NCI-H526 (cell line): Measurements from ENCODE around the gene SOHLH1.

Experiments used
- DNase-seq, 2 experiments: peaks; one replicate each; lab custom pipeline; 2025; lab: John Stamatoyannopoulos, UW

SOHLH1 gene, protein sequence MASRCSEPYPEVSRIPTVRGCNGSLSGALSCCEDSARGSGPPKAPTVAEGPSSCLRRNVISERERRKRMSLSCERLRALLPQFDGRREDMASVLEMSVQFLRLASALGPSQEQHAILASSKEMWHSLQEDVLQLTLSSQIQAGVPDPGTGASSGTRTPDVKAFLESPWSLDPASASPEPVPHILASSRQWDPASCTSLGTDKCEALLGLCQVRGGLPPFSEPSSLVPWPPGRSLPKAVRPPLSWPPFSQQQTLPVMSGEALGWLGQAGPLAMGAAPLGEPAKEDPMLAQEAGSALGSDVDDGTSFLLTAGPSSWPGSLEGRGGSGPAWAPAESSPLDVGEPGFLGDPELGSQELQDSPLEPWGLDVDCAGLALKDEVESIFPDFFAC

GRCh38 chr9:135699440-135699839 is at the start of gene SOHLH1:
Gene SOHLH1, minus strand, starts transcription at chr9:135699481. Its CDS starts 14 bp downstream, at chr9:135699467.
- DNase-seq = peak in 1 of 2 experiments; percentile 26

DNA sequence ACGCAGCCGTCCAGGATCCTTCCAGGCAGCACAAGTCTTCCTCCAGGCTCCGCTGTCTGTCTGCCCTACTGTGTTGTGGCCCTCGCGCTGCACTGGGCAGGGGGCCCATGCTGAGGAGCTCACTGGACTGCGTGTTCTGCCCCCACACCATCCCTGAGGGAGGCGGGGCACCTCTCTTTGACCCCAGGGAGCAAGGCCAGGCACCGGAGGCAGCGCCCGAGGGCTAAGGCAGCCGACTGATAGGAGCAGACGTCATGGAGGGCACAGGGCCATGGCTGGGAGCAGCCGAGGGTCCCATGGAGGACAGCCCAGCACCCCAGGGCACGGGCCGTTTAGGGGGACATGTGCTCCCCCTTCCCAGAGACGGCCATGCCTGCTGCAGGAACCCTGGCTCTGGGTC is 49.4 kb upstream of the SOHLH1 start:
- no peak for DNase-seq

DNA sequence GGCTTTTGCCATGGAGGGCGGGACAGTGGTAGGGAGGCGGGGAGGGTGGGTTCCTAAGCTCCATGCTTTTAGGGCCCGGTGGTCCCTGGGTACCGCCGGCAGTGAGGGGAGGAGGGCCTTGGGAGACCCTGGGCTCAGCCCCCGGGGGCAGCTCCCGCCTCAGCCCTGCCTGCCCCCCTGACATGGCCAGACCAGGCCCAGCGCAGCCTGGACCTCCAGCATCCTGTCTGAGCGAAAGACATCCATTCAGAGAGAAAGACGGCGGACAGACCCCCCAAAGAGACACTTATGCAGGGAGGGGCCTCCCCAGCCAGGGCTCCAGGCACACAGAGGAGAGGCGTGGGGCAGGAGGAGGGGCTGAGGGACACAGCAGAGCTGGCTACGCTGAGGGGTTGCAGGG is 48.0 kb upstream of the SOHLH1 start:
- DNase-seq = no peak

DNA sequence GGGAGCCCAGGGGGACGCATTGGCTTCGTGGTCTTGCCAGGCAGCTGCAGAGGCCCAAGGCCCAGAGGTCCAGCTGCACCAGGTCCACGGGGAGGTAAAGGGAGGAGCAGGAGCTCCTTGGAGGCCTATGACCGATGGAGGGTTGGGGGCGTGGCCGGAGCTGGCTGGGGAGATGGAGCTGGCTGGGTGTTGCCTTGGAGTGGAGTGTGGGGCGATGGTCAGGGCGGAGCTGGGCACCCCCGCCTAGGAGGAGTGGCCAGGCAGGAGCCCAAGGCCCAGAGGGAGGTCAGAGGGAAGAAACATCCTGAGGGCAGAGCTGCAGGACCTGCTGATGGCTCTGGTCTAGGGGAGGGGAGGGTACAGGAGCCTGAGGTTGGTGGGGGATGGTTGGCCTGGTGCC is 47.3 kb upstream of the SOHLH1 start:
- DNase-seq = no peak

DNA sequence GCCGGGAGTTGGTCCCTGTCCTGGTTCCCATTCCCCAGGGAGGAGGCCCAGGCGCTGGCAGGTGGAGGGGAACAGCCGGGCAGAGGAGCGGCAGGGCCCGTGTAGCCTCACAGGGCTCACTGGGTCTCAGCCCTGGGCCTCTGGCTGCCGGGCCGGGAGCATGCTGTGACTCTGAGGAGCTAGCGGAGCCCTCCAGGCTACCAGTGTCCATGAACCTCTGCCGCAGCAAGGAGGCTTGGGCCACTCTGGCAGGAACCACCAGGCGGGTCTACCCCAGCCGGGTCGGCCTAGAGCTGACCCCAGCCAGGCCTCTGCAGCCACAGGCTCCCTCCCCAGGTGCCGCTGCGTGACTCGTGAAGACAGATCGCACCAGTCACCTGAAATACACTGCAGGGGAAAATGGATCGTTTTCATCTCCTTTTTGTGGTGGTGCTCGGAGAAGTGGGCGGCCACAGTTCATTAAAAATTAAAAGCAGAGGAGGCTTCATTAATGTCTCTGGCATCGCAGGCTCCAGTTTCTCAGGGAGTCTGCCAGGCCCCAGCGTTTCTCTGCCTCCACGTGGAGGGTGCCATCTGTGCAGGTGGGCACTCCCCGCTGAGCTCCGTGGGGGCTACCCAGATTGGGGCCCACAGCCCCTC is 46.5 kb upstream of the SOHLH1 start:
- DNase-seq = peak in 1 of 2 experiments; percentile 69

DNA sequence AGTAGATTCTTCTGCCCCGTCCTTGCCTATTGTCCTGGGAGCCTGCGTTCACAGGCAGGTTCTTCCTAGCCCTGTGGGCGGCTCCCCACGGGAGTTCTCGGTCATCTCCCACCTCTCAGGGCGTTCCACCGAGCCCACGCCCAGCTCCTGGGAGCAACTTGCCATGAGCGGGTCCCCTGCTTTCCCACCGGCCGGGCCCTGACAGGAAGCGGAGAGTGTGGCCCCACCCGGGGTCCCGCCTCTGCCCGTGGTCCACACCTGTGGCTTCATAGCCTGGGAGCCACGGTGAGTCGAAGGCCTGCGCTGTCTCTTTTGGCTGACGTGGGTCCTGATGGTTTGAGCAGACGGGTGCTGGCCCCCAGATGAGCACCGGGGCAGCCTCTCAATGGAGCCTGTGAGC is 45.9 kb upstream of the SOHLH1 start:
- no peak for DNase-seq

DNA sequence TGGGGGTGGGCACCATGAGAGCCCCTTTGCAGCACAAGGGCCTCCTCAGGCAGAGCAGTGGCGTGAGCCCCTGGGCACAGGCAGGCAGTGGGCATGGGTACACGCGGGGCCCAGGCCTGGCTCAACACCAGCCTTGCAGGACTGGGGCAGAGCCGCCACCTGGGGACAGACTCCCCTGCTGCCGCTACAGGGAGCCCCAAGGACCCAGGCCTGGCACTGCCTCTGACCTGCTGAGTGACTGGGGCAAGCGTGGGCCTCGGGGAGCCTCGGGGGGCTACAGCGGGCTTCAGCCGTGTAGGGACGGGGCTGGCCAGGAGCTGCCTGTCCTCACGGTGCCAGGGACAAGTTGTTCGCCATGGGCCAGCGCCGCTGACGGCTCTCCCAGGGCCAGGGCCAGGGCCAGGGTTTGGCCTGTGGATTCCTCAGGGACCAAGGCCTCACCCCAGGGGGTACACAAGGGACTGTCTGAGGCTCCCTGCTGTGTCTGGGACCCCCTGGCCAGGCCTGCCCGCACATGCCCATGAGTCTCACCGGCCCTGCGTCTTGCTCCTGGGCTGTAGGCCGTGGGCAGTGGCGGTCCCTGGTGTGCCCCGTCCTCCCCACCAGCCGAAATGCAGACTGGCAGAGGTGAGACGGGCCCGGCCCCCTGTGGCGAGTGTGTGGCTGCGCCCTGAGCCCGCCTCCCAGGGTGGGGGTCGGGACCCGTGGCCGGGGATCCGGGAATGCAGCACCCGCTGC is 45.2 kb upstream of the SOHLH1 start:
- no peak for DNase-seq

- DNase-seq = no peak
These were observed 44.5 kb upstream of the SOHLH1 start for GRCh38 chr9:135743546-135744332.

GRCh38 chr9:135743021-135743420 is 43.7 kb upstream of the SOHLH1 start:
- DNase-seq = no peak

- no peak for DNase-seq
These were observed 42.3 kb upstream of the SOHLH1 start for GRCh38 chr9:135741276-135742219.

DNA sequence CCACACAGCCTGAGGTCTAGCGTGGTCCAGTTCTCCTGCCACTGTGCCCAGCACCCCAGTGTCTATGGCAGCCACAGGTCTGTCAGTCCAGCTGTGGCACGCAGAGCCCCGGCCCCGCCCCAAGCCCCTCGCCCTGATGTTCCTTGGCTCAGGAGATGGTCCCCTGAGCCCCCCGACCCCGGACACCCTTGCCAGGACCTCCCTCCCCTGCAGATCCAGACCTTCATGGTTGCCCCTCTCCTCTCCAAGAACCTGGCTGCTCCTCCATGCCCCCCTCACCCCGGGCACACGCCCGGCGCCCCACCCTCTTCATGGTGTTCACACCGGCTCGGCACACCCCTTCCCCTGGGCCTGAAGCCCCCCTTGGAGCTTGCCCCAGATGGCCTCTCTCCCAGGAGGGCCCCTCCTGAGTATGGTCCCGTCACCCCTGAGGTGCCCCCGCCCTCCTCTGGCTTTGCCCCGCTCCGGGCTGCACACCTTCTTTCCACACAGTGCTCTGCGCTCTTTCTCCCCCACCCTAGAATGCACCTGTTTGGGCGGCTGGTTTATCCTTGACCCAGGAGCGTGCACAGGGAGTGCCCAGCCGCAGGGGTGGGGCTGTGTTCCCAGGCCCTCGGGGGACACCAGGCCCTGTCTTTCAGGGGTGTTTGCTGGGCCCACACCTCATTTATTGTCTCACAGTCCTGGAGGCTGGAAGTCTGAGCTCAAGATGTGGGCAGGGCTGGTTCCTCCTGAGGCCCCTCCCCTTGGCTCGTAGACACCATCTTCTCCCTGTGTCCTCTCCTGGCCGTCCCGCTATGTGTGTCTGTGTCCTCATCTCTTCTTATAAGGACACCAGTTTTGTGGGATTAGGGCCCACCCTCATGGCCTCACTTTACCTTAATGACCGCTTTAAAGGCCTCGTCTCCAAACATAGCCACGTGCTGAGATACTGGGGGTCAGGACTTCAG is 40.3 kb upstream of the SOHLH1 start:
- no peak for DNase-seq

GRCh38 chr9:135737840-135738521 is 38.7 kb upstream of the SOHLH1 start:
- DNase-seq = peak in 1 of 2 experiments; percentile 26

- DNase-seq = no peak
These were observed 37.9 kb upstream of the SOHLH1 start for GRCh38 chr9:135736979-135737839.

- no peak for DNase-seq
These were observed 37.1 kb upstream of the SOHLH1 start for GRCh38 chr9:135736272-135736978.

GRCh38 chr9:135734616-135735144 is 35.4 kb upstream of the SOHLH1 start:
- no peak for DNase-seq

- DNase-seq = no peak
These were observed 33.4 kb upstream of the SOHLH1 start for GRCh38 chr9:135732569-135733257.

DNA sequence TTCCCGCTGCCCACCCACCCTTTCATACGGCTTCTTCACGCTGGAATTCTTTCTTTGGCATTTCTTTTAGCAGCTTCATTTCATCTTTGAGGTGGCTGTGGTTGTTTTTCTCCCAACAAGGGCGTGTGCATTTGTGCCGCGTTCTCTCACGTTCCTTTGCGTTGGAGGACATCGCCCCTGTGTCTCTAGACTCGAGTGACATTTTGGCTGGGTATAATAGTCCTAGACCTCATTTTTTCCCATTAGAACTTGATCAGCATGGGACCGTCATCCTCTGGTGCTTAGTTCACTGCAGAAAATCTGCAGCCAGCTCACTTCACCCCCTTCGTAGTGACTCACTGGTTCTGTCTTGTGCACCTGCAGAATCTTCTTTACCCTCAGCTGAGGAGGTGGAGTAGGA is 32.2 kb upstream of the SOHLH1 start:
- no peak for DNase-seq
